HCT116 (cell line): ENCODE data around the gene NARS2. TPM values are rescaled to one million over a fixed set of nuclear protein-coding genes. Genes with fewer than 3 reads are reported as not detected.

Experiments
- ATAC-seq: fragments of 200-7000 bp; cut with Tn5 transposase; 2 replicates; pipeline ENCODE4 v1.9.1; 2020; ENCODE audit warnings: mild to moderate bottlenecking, moderate library complexity
- BruUV-seq: library from RNA; stranded (reverse); fragments of 400-500 nt; replicated peaks from 2 replicates; lab custom pipeline; 2021; lab: Mats Ljungman, UMichigan
- CTCF ChIA-PET: fragments of 300-600 bp; sonication (Branson Sonifier 250); formaldehyde crosslinking; loops from one replicate; lab custom pipeline; 2021; ENCODE audit warnings: antibody characterized with exemption; lab: Charles Lee
- POLR2A ChIA-PET: fragments of 300-600, 350-600 bp; sonication (Branson Sonifier 250); formaldehyde crosslinking; loops from one replicate; lab custom pipeline; 2021; ENCODE audit warnings: antibody characterized with exemption; lab: Charles Lee
- RAD21 ChIA-PET, 2 experiments: fragments of 300-600 bp; sonication (Branson Sonifier 250); formaldehyde crosslinking; loops; one replicate each; lab custom pipeline; 2023; ENCODE audit warnings: low total read pairs in 2 of 2; ENCODE audit not compliant: uncharacterized antibody in 2 of 2, unreplicated experiment in 2 of 2, low non-redundant PET in 1 of 2; lab: Charles Lee
- DNase-seq: peaks from one replicate; pipeline ENCODE4 v3.0.0-alpha.2; 2010; ENCODE audit warnings: low read depth, low spot score
- H2AFZ ChIP-seq: fragments of 200-600 bp; shearing (Covaris generic), sonication (generic); 2 replicates; pipeline ENCODE4 v1.6.1; 2017; ENCODE audit warnings: low read depth, mixed run types, mixed read lengths, antibody characterized with exemption, low read length; ENCODE audit not compliant: poor library complexity, severe bottlenecking
- H3K27ac ChIP-seq: 2 replicates; pipeline ENCODE4 v1.5.1; 2012; ENCODE audit warnings: low read depth, low read length
- H3K27me3 ChIP-seq: fragments of 200-600 bp; sonication (generic); 2 replicates; pipeline ENCODE4 v1.6.1; 2016; ENCODE audit warnings: mixed run types, low read length, mixed read lengths; ENCODE audit not compliant: insufficient read depth
- H3K36me3 ChIP-seq, 2 experiments: fragments of 200-500 bp in 1 of 2; fragments of 200-600 bp in 1 of 2; sonication (Bioruptor generic) in 1 of 2; sonication (generic) in 1 of 2; 2 replicates each; pipeline versions ENCODE4 v1.5.1 to v1.6.1; 2014 to 2016; ENCODE audit warnings: low read length in 2 of 2, inconsistent platforms in 1 of 2, mixed read lengths in 1 of 2, mixed run types in 1 of 2; ENCODE audit not compliant: insufficient read depth in 2 of 2, control insufficient read depth in 1 of 2
- H3K4me1 ChIP-seq, 2 experiments: fragments of 200-600 bp in 1 of 2; sonication (generic) in 1 of 2; 2 replicates each; pipeline versions ENCODE4 v1.5.1 to v1.6.1; 2012 to 2017; ENCODE audit warnings: low read length in 2 of 2, inconsistent platforms in 1 of 2, mild to moderate bottlenecking in 1 of 2, mixed read lengths in 1 of 2, mixed run types in 1 of 2, moderate library complexity in 1 of 2; ENCODE audit not compliant: insufficient read depth in 2 of 2, control insufficient read depth in 1 of 2
- H3K4me2 ChIP-seq: fragments of 200-600 bp; sonication (generic); 2 replicates; pipeline ENCODE4 v1.6.1; 2017; ENCODE audit warnings: mixed run types, low read length, mixed read lengths
- H3K4me3 ChIP-seq, 2 experiments: fragments of 200-600 bp in 1 of 2; sonication (generic) in 1 of 2; replicated peaks in 1 of 2; 2 replicates each; pipeline ENCODE4 v1.5.1; 2011 to 2016; ENCODE audit warnings: low read length in 2 of 2, control low read depth in 1 of 2, low read depth in 1 of 2, mild to moderate bottlenecking in 1 of 2, mixed read lengths in 1 of 2, mixed run types in 1 of 2
- H3K79me2 ChIP-seq: fragments of 200-600 bp; sonication (generic); 2 replicates; pipeline ENCODE4 v1.6.1; 2017; ENCODE audit warnings: mild to moderate bottlenecking, mixed run types, low read length, moderate library complexity, mixed read lengths; ENCODE audit not compliant: insufficient read depth
- H3K9ac ChIP-seq: fragments of 200-600 bp; sonication (generic); 2 replicates; pipeline ENCODE4 v1.6.1; 2016; ENCODE audit warnings: low read length, mixed read lengths
- H3K9me2 ChIP-seq: fragments of 200-600 bp; sonication (generic), shearing (Covaris generic); 2 replicates; pipeline ENCODE4 v1.6.1; 2017; ENCODE audit warnings: mixed run types, mild to moderate bottlenecking, moderate library complexity; ENCODE audit not compliant: insufficient read depth
- H3K9me3 ChIP-seq, 2 experiments: fragments of 200-500 bp in 1 of 2; fragments of 200-600 bp in 1 of 2; sonication (Bioruptor generic) in 1 of 2; sonication (generic) in 1 of 2; 2 replicates each; pipeline ENCODE4 v1.6.1; 2014 to 2017; ENCODE audit warnings: low read length in 2 of 2, mixed read lengths in 2 of 2, inconsistent platforms in 1 of 2, low read depth in 1 of 2, mild to moderate bottlenecking in 1 of 2, mixed run types in 1 of 2, moderate library complexity in 1 of 2; ENCODE audit not compliant: control insufficient read depth in 1 of 2, insufficient read depth in 1 of 2
- H4K20me1 ChIP-seq: fragments of 200-600 bp; sonication (generic), shearing (Covaris generic); 2 replicates; pipeline ENCODE4 v1.6.1; 2017; ENCODE audit warnings: mixed run types, mild to moderate bottlenecking, moderate library complexity; ENCODE audit not compliant: insufficient read depth
- ATF3 ChIP-seq: IDR thresholded peaks from 2 replicates; pipeline ENCODE4 v1.6.1; 2012
- CEBPB ChIP-seq: IDR thresholded peaks from 2 replicates; pipeline ENCODE4 v1.6.1; 2012; ENCODE audit warnings: low read depth
- CTCF ChIP-seq, 3 experiments: fragments of 200-600 bp in 1 of 3; sonication (generic) in 1 of 3; IDR thresholded peaks in 2 of 3; conservative IDR thresholded peaks in 1 of 3; 2 replicates each; pipeline ENCODE4 v1.5.1; 2012 to 2017; ENCODE audit warnings: low read depth in 2 of 3, low read length in 2 of 3, antibody characterized with exemption in 1 of 3, borderline replicate concordance in 1 of 3, control low read depth in 1 of 3, mild to moderate bottlenecking in 1 of 3, mixed read lengths in 1 of 3, mixed run types in 1 of 3, moderate library complexity in 1 of 3; ENCODE audit not compliant: insufficient read depth in 1 of 3
- EGR1 ChIP-seq: IDR thresholded peaks from 2 replicates; pipeline ENCODE4 v1.6.1; 2012; ENCODE audit warnings: low read depth
- EZH2phosphoT487 ChIP-seq: fragments of 200-600 bp; IDR thresholded peaks from 2 replicates; pipeline ENCODE4 v1.6.1; 2018; ENCODE audit warnings: antibody characterized with exemption, borderline replicate concordance
- MAX ChIP-seq: IDR thresholded peaks from 2 replicates; pipeline ENCODE4 v1.6.1; 2012
- POLR2A ChIP-seq: IDR thresholded peaks from 2 replicates; pipeline ENCODE4 v1.7.0; 2011; ENCODE audit warnings: borderline replicate concordance; ENCODE audit not compliant: insufficient read depth, insufficient read length; ENCODE audit errors: extremely low read depth
- POLR2AphosphoS5 ChIP-seq: IDR thresholded peaks from 2 replicates; pipeline ENCODE4 v1.6.1; 2011; ENCODE audit warnings: mild to moderate bottlenecking, low read depth, low read length, moderate library complexity
- RAD21 ChIP-seq: IDR thresholded peaks from 2 replicates; pipeline ENCODE4 v1.6.1; 2012; ENCODE audit warnings: low read depth, mild to moderate bottlenecking
- SRF ChIP-seq: IDR thresholded peaks from 2 replicates; pipeline ENCODE4 v1.6.1; 2012; ENCODE audit warnings: low read depth
- TCF7L2 ChIP-seq: IDR thresholded peaks from 2 replicates; pipeline ENCODE4 v1.7.0; 2011; ENCODE audit warnings: borderline replicate concordance, inconsistent platforms; ENCODE audit not compliant: insufficient read depth, insufficient read length; ENCODE audit errors: extremely low read depth
- ZBTB33 ChIP-seq: IDR thresholded peaks from 2 replicates; pipeline ENCODE4 v1.6.1; 2011; ENCODE audit warnings: mild to moderate bottlenecking, low read length, moderate library complexity; ENCODE audit not compliant: insufficient replicate concordance; ENCODE audit errors: extremely low read depth
- ZFX ChIP-seq: fragments of 450-650 bp; IDR thresholded peaks from 2 replicates; pipeline ENCODE4 v1.6.1; 2017
- intact Hi-C: fragments of 100-400 bp; cut with micrococcal nuclease; formaldehyde crosslinking; loops from 2 replicates; pipeline ENCODE4 v1.10.0; 2022
- total RNA-seq: library from RNA; stranded (reverse); gene quantifications from one replicate; pipeline ENCODE4 v1.2.1, GENCODE V29; 2021; ENCODE audit not compliant: unreplicated experiment

Gene NARS2
- total RNA-seq, 1 experiment from 2014 or later, result 26.0 TPM

- no peak overlapping the region for H3K9ac ChIP-seq
- CTCF ChIA-PET, result no interaction called here
- no peak overlapping the region for H2AFZ ChIP-seq
- H4K20me1 ChIP-seq, result no peaks in the 10 kb centered on the region
- no peak overlapping the region for H3K4me3 ChIP-seq
- no peaks in the 10 kb centered on the region for H3K9me3 ChIP-seq
- RAD21 ChIA-PET, result no interaction called here
- H3K27ac ChIP-seq, result no peak overlapping the region
- intact Hi-C loops, result no loop called here
- H3K9me2 ChIP-seq, result no peaks in the 10 kb centered on the region
- BruUV-seq, result no TSS peak
- no peak overlapping the region for H3K4me2 ChIP-seq
- DNase-seq (no peak), ATAC-seq (no peak)
- no peaks in the 10 kb centered on the region for H3K27me3 ChIP-seq
- POLR2A ChIA-PET, result no interaction called here
- TF ChIP-seq ZBTB33 (no peak), RAD21 (no peak), POLR2AphosphoS5 (no peak)
- no peaks in the 10 kb centered on the region for H3K4me1 ChIP-seq
- H3K36me3 ChIP-seq, result no peaks in the 10 kb centered on the region
- H3K79me2 ChIP-seq, result no peaks in the 10 kb centered on the region; the same call in 1 of the 2 replicates
Observed at GRCh38 chr11:78497293-78497692, 77.4 kb downstream of the NARS2 start.

GRCh38 chr11:78493413-78493975, 81.2 kb downstream of the NARS2 start:
- Histone ChIP-seq H3K27me3 (no peaks in the 10 kb centered on the region), H3K9me3 (no peaks in the 10 kb centered on the region), H3K4me2 (no peak overlapping the region), H3K4me1 (no peaks in the 10 kb centered on the region), H3K27ac (no peak overlapping the region), H4K20me1 (no peaks in the 10 kb centered on the region), H2AFZ (no peak overlapping the region), H3K9me2 (no peaks in the 10 kb centered on the region), H3K79me2 (no peaks in the 10 kb centered on the region; the same call in 1 of the 2 replicates), H3K9ac (no peak overlapping the region), H3K36me3 (no peaks in the 10 kb centered on the region), H3K4me3 (no peak overlapping the region)
- no TSS peak for BruUV-seq
- intact Hi-C loops, result no loop called here
- ChIA-PET CTCF (no interaction called here), RAD21 (no interaction called here), POLR2A (interaction anchor here (0.5 kb wide), 1 partner anchor 70 kb away, joined by 3 read pairs; no protein-coding TSS in a partner anchor)
- DNase-seq (no peak), ATAC-seq (no peak)
- no peak for TF ChIP-seq POLR2AphosphoS5
- no peak for TF ChIP-seq POLR2A
- TF ChIP-seq TCF7L2, result no peak
- no peak for TF ChIP-seq EZH2phosphoT487
- TF ChIP-seq ZFX, result no peak
- TF ChIP-seq MAX, result no peak
- no peak for TF ChIP-seq EGR1
- no peak for TF ChIP-seq RAD21
- TF ChIP-seq CTCF (IDR thresholded peaks at IDR 0.05 in 2 of 3, conservative IDR thresholded peaks at IDR 0.05 in 1 of 3; ENCODE audit: borderline replicate concordance in 1 of 3, insufficient read depth in 1 of 3, low read depth in 2 of 3, low read length in 2 of 3), result no peak
- TF ChIP-seq CEBPB, result no peak
- TF ChIP-seq SRF, result no peak
- TF ChIP-seq ATF3, result no peak
